DMS114 treated with DMSO at 0.1 percent for 48 hours (cell line): Measurements from ENCODE around the gene SPON1.
"Not testable (repeated sequence)": the region's sequence is repeated elsewhere in the genome, so short reads cannot be mapped to it uniquely, and the experiment has no call there.

Experiments used
- DNase-seq: peaks from one replicate; lab custom pipeline; 2025; ENCODE audit not compliant: unreplicated experiment; lab: John Stamatoyannopoulos, UW

Gene SPON1

DNA sequence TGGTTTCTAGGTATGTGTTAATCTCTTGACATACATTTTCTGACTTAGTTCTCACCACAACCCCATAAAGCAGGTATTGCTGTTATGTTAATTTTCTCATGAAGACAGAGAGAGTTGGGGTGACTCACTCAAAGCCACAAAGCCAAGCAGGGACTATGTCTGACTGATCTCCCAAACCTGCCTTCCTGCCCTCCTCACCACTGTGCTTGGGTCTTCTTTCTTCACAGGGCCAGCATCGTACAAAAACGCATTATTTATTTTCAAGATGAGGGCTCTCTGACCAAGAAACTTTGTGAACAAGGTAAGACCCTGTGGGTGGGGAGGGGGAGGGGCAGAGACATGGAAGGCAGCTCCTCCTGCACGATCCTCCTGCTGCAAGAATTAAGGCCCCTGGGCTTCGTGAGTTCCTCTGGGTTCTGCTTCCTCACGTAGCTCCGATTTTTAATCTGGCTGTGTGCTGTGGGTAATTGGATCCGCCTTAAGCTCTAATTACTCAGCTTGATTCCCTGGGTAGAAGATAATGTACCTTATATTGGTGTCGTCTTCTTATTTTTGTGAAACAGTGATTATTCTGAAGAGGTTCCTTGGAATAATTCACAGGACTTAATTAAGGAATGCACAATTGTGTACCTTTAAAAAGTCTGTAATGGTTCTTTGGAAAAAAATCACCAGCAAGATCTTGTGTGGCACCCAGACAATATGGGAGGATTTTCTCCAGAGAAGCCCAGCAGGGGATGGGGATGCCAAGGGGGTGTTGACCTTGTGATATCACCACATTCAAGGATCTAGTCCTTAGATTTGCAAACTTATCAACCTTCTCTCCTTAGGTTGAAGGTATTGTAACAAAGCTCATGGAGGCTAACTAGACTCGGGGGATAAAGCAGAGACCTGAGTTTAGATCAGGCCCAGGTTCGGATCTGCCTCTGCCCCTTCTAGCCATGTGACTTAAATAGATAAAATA, 112.9 kb downstream of the SPON1 start:
- no peak for DNase-seq

- no peak for DNase-seq
Measured at GRCh38 chr11:14079011-14079410, 116.5 kb downstream of the SPON1 start.

GRCh38 chr11:14079797-14080196, 117.3 kb downstream of the SPON1 start:
- DNase-seq, result no peak

- DNase-seq, result no peak
Measured at GRCh38 chr11:14081581-14082231, 119.2 kb downstream of the SPON1 start.

GRCh38 chr11:14082338-14082737, 119.8 kb downstream of the SPON1 start:
- no peak for DNase-seq

DNA sequence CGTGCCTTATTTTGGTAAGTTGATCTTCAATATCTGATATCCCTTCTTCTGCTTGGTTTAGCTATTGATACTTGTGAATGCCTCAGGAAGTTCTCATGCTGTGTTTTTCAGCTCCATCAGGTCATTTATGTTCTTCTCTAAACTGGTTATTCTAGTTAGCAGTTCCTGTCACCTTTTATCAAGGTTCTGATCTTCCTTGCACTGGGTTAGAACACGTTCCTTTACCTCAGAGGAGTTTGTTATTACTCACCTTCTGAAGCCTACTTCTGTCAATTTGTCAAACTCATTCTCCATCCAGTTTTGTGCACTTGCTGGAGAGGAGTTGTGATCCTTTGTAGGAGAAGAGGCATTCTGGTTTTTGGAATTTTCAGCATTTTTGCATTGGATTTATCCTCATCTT, 126.3 kb downstream of the SPON1 start:
- not testable (repeated sequence) for DNase-seq

GRCh38 chr11:14089690-14090462, 127.4 kb downstream of the SPON1 start:
- DNase-seq, result no peak

GRCh38 chr11:14090631-14091030, 128.1 kb downstream of the SPON1 start:
- not testable (repeated sequence) for DNase-seq

DNA sequence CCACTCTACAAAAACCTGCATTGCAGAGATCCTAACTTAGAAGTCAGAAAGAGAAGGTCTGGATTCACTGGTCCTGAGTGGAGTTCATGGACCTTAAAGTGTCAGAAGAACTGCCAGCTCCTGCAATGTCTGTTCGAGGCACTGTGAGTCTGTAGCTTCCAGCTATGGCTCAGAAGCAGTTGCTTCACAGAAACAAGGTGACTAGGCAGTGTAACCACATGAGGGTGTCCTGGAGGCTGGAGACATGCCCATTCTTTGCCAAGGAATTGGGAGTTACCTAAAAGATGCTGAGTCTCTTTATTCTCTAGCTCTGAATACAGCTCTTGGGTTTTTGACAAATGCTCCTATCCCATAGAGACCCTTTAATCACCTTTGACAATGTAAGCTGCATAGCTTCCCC, 130.5 kb downstream of the SPON1 start:
- DNase-seq, result no peak

- no peak for DNase-seq
Measured at GRCh38 chr11:14094481-14095037, 132.0 kb downstream of the SPON1 start.

DNA sequence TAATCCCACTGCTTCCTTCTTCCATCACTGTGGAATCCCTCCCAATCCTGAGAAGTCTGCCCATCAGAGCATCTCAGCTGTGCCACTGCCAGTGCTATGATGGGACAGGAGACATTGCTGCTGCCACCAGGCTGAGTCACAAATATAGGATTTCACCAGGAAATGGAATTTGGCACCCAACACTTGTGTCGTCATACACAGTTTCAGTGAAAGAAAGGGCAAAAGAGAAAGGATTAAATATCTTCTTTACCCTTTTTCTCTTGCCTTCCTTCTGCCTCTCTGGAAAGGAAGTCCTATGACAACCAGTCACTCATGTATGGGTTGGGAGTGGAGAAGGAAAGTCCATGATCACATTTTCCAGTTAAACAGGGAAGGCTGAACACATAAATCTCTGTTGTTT, 133.4 kb downstream of the SPON1 start:
- DNase-seq, result no peak

DNA sequence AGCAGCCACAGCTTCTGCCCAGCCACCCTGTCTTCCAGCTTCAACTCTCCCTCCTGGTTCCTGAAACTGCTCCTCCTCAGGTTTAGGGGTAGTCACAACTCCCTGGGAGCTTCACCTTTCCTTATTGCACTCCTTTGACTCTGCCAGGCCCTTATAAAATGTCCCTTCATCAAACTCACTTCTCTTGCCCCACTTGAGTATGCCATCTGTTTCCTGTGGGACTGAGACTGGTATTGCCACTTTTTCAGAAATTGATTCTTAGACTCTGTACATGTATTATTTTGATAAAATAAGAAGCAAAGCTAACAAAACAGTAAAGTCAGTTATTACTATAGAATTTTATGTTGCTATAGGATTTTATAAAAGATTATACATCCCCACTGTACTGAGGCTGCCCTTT, 134.1 kb downstream of the SPON1 start:
- no peak for DNase-seq

- no peak for DNase-seq
Measured at GRCh38 chr11:14101388-14101787, 138.9 kb downstream of the SPON1 start.

GRCh38 chr11:14102766-14103165, 140.2 kb downstream of the SPON1 start:
- DNase-seq, result no peak

DNA sequence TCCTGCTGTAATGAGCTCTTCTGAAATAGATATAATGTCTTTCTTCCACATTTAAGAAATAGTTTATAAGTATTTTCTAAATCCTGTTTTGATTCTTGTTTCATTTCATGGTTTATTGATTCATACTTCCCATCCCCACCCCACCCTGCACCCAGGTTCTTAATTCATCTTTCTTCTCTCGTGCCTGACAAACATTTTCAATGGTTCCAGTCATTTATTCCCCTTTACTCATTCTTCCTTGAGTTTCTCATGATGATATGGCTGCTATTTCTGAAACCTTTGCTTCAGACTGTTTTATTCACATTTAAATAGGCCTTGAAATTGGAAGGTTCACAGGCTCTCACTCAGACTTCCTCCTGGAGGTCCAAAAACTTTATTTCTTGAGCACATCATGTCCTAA, 142.9 kb downstream of the SPON1 start:
- no peak for DNase-seq

DNA sequence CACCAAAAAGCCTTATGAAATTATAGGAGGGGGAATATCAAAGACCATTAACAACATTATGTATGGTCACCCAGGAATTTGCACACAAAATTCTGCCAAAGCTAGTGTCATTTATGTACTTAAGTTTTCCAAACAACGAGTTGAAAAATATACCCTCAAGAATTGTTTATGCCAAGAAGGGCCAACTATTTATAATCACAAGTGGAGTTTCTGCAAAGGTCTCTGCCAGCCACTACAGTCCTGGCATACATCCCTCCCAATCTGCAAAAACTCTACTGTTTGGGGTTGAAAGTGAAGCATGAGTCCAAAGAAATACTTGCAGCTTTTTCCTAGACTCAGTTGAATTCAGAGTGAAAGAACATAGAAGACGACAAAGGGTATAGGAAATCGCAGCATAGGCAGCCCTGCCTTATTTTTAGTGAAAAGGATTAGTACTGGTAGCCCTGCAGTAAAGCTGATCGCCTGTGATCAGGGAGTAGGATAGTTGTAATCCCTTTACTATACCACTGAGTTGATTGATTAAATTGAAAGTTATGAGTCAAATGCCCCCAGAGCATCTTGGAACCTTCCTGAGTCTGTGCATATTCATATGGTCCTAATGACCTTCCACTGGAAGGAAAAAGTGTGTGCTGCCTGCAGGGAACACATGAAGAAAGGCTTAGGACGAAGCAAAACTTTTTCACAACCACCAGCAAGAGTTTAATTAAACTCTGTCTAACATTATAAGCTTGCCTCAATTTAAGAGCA, 144.0 kb downstream of the SPON1 start:
- no peak for DNase-seq

- no peak for DNase-seq
Measured at GRCh38 chr11:14107050-14107430, 144.5 kb downstream of the SPON1 start.

- DNase-seq, result no peak
Measured at GRCh38 chr11:14109742-14110141, 147.2 kb downstream of the SPON1 start.

DNA sequence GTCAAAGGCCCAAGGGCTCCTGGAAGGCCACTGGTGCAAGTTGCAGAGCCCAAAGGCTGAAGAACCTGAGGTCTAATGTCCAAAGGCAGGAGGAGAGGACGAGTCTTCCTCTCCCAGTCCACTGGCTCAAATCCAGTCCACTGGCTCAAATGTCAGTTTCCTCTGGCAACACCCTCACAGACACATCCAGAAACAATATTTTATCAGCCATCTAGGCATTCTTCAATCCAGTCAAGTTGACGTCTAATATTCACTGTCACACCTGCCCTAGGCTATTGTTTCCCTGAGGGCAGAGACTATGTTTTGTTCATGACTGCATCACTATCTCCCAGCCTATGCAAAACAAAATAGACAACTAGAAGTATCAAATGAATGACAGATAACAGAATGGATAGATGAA, 148.1 kb downstream of the SPON1 start:
- no peak for DNase-seq

DNA sequence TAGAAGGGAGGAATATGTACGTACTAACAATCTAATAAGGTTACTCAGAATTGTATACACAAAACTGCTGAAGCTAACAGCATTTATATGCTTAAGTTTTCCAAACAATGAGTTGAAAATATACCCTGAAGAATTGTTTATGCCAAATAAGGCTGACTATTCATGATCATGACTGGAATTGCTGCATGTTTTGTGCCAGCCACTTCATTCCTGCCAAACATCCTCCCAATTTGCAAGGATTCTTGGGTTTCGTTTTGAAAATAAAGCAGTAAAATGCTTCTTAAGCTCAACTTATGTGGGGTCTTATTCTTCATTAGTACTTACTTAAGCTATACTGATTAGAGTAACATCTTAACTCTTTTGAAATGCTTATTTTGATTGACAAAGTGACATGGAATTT, 149.0 kb downstream of the SPON1 start:
- no peak for DNase-seq

DNA sequence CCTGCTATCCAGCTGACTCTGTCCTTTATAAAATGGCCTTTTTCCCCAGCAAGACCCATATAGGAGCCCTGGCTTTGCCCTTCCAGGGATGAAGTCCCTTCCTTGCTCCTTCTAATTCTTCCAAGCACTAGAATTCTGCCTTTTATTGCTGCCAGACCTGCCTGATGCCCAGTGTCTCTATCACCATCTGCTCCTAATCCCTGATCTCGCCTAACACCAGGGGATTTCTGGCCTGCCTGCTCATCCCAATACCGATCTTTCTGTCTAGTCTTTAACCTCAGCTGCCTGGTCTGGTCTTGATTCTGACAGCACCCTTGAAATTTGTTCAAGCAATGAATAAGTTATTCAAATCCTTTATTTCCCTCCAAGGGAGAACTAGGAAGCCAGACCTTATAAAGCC, 150.2 kb downstream of the SPON1 start:
- DNase-seq, result no peak
